Suppressor macrophage (primary cell): Measurements from ENCODE around the gene TRAFD1.
"Not testable (repeated sequence)": the region's sequence is repeated elsewhere in the genome, so short reads cannot be mapped to it uniquely, and the experiment has no call there.

Experiments
- DNase-seq, 4 experiments: peaks; one replicate each; pipeline ENCODE4 v3.0.0-alpha.2; 2020 to 2022
- total RNA-seq, 17 experiments: gene quantifications; one replicate each; lab custom pipeline; 2026; ENCODE audit warnings: mixed read lengths in 6 of 17, inconsistent platforms in 3 of 17; lab: John Stamatoyannopoulos, UW

TRAFD1 gene
- 32.4 to 388 (median 48.8) reads per million in 17 experiments for total RNA-seq

- peak; percentile 98 for DNase-seq
Measured at GRCh38 chr12:112125250-112125999, at the start of gene TRAFD1. TRAFD1 (plus strand) TSS chr12:112125560; CDS start chr12:112130523, 4,963 bp downstream.

- no peak for DNase-seq
Measured at GRCh38 chr12:112087055-112087850, 38.1 kb upstream of the TRAFD1 start.

GRCh38 chr12:112087851-112088250 lies 37.5 kb upstream of the TRAFD1 start:
- no peak for DNase-seq

GRCh38 chr12:112091563-112091962 lies 33.8 kb upstream of the TRAFD1 start:
- DNase-seq: no peak

GRCh38 chr12:112096070-112096469 lies 29.3 kb upstream of the TRAFD1 start:
- DNase-seq: peak; percentile 58 to 87 (median 73)

- DNase-seq: peak; percentile 56 to 81 (median 65)
Measured at GRCh38 chr12:112096667-112097066, 28.7 kb upstream of the TRAFD1 start.

GRCh38 chr12:112097641-112098040 lies 27.7 kb upstream of the TRAFD1 start:
- no peak for DNase-seq

- DNase-seq: not testable (repeated sequence)
Measured at GRCh38 chr12:112100500-112100899, 24.9 kb upstream of the TRAFD1 start.

- no peak for DNase-seq
Measured at GRCh38 chr12:112102127-112102526, 23.2 kb upstream of the TRAFD1 start.

- not testable (repeated sequence) for DNase-seq
Measured at GRCh38 chr12:112102746-112103145, 22.6 kb upstream of the TRAFD1 start.

GRCh38 chr12:112103758-112104503 lies 21.4 kb upstream of the TRAFD1 start:
- no peak for DNase-seq

GRCh38 chr12:112105891-112106290 lies 19.5 kb upstream of the TRAFD1 start:
- DNase-seq: no peak

- peak; percentile 57 to 79 (median 72) for DNase-seq
Measured at GRCh38 chr12:112107306-112108201, 17.8 kb upstream of the TRAFD1 start.

GRCh38 chr12:112108202-112109079 lies 16.9 kb upstream of the TRAFD1 start, which contains the start of gene NAA25:
NAA25 (minus strand) TSS chr12:112108783; CDS start chr12:112108773, 10 bp downstream.
- peak; percentile 92 to 97 (median 95) for DNase-seq

- not testable (repeated sequence) for DNase-seq
Measured at GRCh38 chr12:112110787-112111662, 14.3 kb upstream of the TRAFD1 start.

GRCh38 chr12:112111931-112112330 lies 13.4 kb upstream of the TRAFD1 start:
- peak in 2 of 4 experiments; percentile 36 to 41 for DNase-seq

GRCh38 chr12:112112409-112113133 lies 12.8 kb upstream of the TRAFD1 start:
- no peak for DNase-seq

- DNase-seq: no peak
Measured at GRCh38 chr12:112115259-112116045, 9.9 kb upstream of the TRAFD1 start.
